Cardiac atrium fibroblast (primary cell): ENCODE measurements around the gene CYP4F22. TPM values are rescaled to one million over a fixed set of nuclear protein-coding genes. Genes with fewer than 3 reads are reported as not detected.

ENCODE experiments used
- total RNA-seq: library from RNA; depleted of rRNA; stranded (reverse); fragments of >200 nt; gene quantifications from 2 replicates; pipeline ENCODE4 v1.2.3, GENCODE V29; 2015

The CYP4F22 gene
- total RNA-seq = not detected in 2 replicates

DNA sequence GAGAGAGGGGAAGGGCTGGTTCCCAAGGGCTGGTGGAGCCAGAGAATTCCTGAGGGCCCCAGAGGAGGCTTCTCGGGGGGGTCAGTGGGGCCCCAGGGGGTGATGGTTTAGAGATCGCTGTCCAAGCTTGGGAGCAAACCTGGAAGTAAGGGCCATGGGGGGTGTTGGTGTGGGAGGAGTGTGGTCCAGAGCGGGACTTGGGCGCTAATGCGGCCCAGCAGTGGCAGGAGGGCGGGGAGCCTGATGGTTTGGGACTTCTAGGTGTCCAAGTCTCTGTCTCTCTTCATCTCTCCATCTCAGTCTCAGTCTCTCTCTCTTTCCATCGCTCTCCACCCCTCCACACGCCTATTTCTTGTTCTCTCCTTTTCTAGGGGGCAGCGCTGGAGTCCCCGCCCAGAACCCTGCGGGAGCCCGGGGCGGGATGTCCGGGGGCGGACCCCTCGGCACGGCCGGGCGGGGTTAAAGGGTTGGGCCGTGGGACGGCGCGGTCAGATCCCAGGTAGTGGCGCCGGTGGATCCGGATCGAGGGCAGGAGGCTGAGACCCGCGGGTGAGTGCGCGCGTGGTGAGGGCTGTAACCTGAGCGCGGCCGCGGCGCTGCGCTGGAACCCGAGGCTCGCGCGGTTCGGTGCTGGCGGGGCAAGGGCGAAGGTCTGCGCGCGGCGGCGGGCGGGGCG is at the start of gene CYP4F22:
TSS of gene CYP4F22 (plus strand) at position 491 of the 676 bp plus-strand sequence. CDS start 16,812 bp downstream, outside the sequence.

DNA sequence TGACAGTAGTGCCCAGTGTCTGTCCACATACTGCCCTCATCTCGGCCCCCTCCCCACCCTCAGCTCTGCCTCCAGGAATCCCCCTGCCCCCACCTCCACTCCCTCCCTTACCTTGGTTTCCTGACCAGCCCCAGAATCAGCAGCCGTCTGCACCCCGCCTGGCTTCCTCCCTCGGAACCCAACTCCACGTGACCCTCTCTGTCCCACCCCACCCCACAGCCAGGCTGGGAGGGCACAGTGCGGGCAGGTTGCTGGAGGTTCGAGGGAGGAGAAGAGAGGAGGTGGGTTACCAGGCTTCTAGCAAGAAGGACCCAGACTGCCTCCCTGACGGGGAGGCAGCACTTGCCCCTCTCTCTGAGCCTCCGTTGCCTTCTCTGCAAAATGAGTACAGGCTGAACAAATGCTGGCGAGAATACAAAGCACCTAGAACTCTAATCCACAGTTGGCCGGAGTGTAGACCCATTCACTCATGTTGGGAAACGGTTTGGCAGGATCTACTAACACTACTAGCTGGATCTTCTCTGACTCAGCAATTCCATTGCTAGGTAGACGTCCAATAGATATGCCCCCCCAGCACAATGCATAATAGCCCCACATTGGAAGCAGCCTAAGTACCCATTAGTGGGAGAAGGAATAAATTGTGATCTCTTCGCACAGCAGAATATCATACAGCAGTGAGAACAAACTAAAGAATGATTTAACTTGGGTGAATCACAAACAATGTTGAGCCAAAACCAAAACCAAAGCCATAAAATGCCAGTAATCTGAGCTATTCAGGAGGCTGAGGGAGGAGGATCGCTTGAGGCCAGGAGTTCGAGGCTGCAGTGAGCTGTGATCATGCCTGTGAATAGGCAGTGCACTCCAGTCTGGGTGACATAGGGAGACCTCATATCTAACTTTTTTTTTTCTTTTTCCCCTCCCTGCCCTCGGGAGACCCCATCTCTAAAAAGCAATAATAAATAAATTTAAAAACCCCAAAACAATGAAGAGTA is 43.6 kb upstream of the CYP4F22 start, which contains the start of gene RASAL3:
TSS of gene RASAL3 (minus strand) at position 151 of the 992 bp plus-strand sequence. CDS start 186 bp downstream, outside the sequence.

DNA sequence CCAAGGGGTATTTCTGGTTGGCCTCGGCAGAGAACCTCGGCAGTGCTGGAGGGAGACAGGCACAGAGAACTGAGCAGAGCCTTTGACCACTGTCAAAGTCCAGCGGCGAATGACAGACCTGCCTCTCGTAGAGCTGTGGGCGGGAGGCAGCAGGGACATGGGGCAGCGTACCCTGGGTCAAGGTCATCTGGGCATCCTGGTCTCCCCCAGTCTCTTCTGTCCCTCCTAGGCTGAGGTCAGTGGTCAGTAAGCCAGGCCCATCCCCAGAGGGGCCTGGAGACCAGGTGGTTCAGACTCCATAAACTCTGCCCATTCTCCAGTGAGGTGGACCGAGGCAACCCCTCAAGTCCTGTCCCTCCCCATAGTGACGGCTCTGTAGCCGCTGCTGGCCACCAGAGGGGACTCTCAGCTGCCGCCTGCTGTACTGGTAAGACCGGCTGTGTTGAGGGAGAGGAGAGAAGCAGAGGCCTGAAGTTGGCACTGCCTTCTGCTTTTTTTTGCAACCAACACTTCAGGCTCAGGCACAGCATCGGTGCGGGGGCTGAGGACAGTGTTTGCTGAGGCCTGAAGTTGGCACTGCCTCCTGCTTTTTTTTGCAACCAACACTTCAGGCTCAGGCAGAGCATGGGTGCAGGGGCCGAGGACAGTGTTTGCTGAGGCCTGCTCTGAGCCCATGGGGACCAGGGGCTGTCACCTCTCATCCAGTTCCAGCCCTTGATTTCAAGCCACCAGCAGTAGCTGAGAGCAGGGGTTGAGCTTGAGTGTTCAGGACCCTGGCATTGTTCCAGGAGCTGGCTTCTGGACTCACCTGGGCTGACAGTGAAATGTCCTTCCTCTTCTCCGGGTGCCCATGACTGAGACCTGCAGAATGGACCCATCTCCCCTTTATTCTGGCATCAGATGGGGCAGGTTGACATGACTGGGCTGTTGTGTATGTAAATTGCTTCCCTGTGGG is 28.7 kb upstream of the CYP4F22 start, which contains the start of gene PGLYRP2:
TSS of gene PGLYRP2 (minus strand) at position 111 of the 955 bp plus-strand sequence. CDS start 130 bp downstream, outside the sequence.

Other genes starting within 250 kb of the CYP4F22 start
- 12.8 and 18.6 TPM in 2 replicates for gene BRD4, start 176.0 kb upstream of the CYP4F22 start, total RNA-seq
- gene AKAP8, start 128.7 kb upstream of the CYP4F22 start, total RNA-seq = 10.7 and 12.6 TPM in 2 replicates
- 47.8 and 68.0 TPM in 2 replicates for gene AKAP8L, start 89.5 kb upstream of the CYP4F22 start, total RNA-seq
- 27.5 and 34.1 TPM in 2 replicates for gene WIZ, start 58.6 kb upstream of the CYP4F22 start, total RNA-seq
- gene RASAL3, start 44.0 kb upstream of the CYP4F22 start, total RNA-seq = 0.16 TPM in 1 of 2 replicates, not detected in the other
- not detected in 2 replicates for gene PGLYRP2, start 29.0 kb upstream of the CYP4F22 start, total RNA-seq
- gene CYP4F8, start 106.7 kb downstream of the CYP4F22 start, total RNA-seq = not detected in 2 replicates
- gene CYP4F3, start 132.4 kb downstream of the CYP4F22 start, total RNA-seq = not detected in 2 replicates
- gene CYP4F12, start 164.6 kb downstream of the CYP4F22 start, total RNA-seq = not detected in 2 replicates
- not detected in 2 replicates for gene OR10H2, start 219.5 kb downstream of the CYP4F22 start, total RNA-seq
- gene OR10H3, start 229.5 kb downstream of the CYP4F22 start, total RNA-seq = not detected in 2 replicates